HG02870 (cell line): Measurements from ENCODE around the gene PNRC1.
A peak's percentile ranks its signal among the peaks of the same experiment; 100 is the strongest.
"Not testable (repeated sequence)": the region's sequence is repeated elsewhere in the genome, so short reads cannot be mapped to it uniquely, and the experiment has no call there.

ENCODE experiments used
- ATAC-seq: cut with Tn5 transposase; IDR thresholded peaks from one replicate; pipeline ENCODE4 v1.9.1; 2021; ENCODE audit warnings: mild to moderate bottlenecking, moderate library complexity; ENCODE audit not compliant: unreplicated experiment

The PNRC1 gene

GRCh38 chr6:89080281-89081128 is at the start of gene PNRC1:
Gene PNRC1 (plus strand): TSS chr6:89080751. CDS start chr6:89080895, 144 bp downstream.
- ATAC-seq = peak; percentile 68

- no peak for ATAC-seq
Measured at GRCh38 chr6:89032599-89032998, 48.0 kb upstream of the PNRC1 start.

GRCh38 chr6:89033461-89033860 is 47.1 kb upstream of the PNRC1 start:
- no peak for ATAC-seq

GRCh38 chr6:89034116-89034515 is 46.4 kb upstream of the PNRC1 start:
- ATAC-seq = not testable (repeated sequence)

- ATAC-seq = no peak
Measured at GRCh38 chr6:89034586-89035251, 45.8 kb upstream of the PNRC1 start.

- ATAC-seq = no peak
Measured at GRCh38 chr6:89035252-89036101, 45.1 kb upstream of the PNRC1 start.

- no peak for ATAC-seq
Measured at GRCh38 chr6:89037141-89037900, 43.2 kb upstream of the PNRC1 start.

- not testable (repeated sequence) for ATAC-seq
Measured at GRCh38 chr6:89037901-89038293, 42.7 kb upstream of the PNRC1 start.

- no peak for ATAC-seq
Measured at GRCh38 chr6:89042664-89043063, 37.9 kb upstream of the PNRC1 start.

- ATAC-seq = no peak
Measured at GRCh38 chr6:89044328-89045010, 36.1 kb upstream of the PNRC1 start.

- ATAC-seq = no peak
Measured at GRCh38 chr6:89045011-89045387, 35.6 kb upstream of the PNRC1 start.

GRCh38 chr6:89045576-89045975 is 35.0 kb upstream of the PNRC1 start:
- ATAC-seq = no peak

- no peak for ATAC-seq
Measured at GRCh38 chr6:89047473-89047872, 33.1 kb upstream of the PNRC1 start.

GRCh38 chr6:89048288-89048923 is 32.1 kb upstream of the PNRC1 start:
- no peak for ATAC-seq

GRCh38 chr6:89048985-89049384 is 31.6 kb upstream of the PNRC1 start:
- ATAC-seq = no peak

GRCh38 chr6:89050155-89050554 is 30.4 kb upstream of the PNRC1 start:
- ATAC-seq = no peak

GRCh38 chr6:89050697-89051096 is 29.9 kb upstream of the PNRC1 start:
- no peak for ATAC-seq

GRCh38 chr6:89051676-89052075 is 28.9 kb upstream of the PNRC1 start:
- no peak for ATAC-seq

GRCh38 chr6:89054208-89054607 is 26.3 kb upstream of the PNRC1 start:
- no peak for ATAC-seq

GRCh38 chr6:89057759-89058158 is 22.8 kb upstream of the PNRC1 start:
- ATAC-seq = no peak
